ENCODE measurements around the gene SMIM27.
A peak's percentile ranks its signal among the peaks of the same experiment; 100 is the strongest.

- TF ChIP-seq CTCF (IDR thresholded peaks at IDR 0.05) (no peak), POLR2A (IDR thresholded peaks at IDR 0.05) (peak in 1 of 2 donors; percentile 54), EP300 (IDR thresholded peaks at IDR 0.05) (no peak)
Observed at GRCh38 chr9:32572900-32573523, 20.9 kb downstream of the SMIM27 start, which contains the start of gene NDUFB6.
